ENCODE measurements around the gene HES5.

HES5 gene

DNA sequence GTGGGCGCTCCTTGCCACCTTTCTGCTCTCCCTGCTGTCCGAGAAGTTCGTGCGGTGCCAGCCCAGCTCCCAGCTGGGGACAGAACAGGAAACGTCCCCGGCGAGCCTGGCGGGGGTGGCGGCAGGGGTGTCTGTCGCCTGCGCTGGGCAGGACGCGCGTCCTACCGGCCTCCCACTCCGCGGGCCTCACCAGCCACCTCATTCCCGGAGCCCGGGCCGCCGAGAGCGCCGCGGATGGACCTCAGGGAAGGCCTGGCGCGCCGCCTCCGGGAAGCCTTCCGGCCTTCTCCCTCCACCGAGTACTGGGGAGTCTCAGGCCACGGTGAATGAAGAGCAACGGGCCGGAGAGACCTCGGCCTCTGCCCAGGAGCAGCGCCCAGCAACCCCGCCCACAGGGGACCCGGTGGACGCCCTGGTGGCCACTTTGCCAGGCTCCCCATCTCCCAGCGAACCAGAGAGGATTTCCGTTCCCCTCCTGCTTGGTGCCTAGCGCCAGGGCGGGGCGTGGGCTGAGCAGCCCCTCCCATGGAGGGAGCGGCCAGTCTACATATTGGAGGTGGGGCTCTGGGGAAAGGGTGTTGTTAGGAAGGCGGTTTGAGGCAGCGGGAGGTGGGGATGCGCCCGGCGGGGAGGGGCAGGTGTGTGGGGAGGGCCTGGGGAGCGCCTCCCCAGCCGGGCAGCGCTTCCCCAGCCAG lies 16.6 kb upstream of the HES5 start:
- DNase-seq: peak; percentile 60

DNA sequence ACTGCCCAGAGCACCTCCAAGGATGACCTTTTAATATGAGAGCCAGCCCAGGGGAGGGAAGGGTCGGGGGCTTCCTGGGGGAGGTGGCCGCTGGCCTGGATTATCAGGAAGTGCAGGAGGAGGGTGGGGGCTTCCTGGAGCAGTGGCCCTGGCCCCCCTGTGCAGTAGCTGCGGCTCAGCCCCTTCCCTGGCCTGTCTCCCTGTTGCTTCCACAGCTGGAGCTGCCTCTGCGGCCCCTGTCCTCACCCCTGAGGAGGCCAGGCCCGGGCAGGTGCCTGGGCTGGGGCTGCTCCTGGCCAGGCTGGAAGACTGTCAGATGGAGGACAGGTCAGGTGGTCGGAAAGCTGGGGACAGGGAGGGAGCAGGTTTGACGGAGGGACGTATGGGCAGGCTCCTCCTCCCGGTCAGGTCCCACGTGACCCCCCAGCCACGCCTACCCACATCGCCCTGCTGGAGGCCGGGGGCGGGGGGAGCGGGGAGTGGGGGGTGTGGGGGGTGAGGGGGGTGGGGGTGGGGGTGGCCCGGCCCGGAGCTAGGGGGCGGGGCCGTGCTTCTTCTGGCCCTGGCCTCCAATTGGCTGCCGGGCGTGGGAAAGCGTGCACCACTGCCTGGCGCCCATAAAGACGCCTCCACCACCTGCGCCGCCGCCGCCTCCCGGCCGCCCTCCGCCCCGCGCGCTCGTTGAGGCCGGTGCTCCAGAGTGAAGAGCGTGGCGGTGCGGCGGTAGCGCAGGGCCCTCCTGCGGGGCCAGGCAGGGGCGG lies 15.9 kb upstream of the HES5 start:
- DNase-seq: peak; percentile 76

GRCh38 chr1:2544875-2545640 lies 15.0 kb upstream of the HES5 start:
- DNase-seq: no peak

- DNase-seq: no peak
Measured at GRCh38 chr1:2544093-2544874, 14.2 kb upstream of the HES5 start.

- peak; percentile 28 for DNase-seq
Measured at GRCh38 chr1:2543543-2544092, 13.6 kb upstream of the HES5 start.

GRCh38 chr1:2542246-2542915 lies 12.3 kb upstream of the HES5 start:
- DNase-seq: no peak

DNA sequence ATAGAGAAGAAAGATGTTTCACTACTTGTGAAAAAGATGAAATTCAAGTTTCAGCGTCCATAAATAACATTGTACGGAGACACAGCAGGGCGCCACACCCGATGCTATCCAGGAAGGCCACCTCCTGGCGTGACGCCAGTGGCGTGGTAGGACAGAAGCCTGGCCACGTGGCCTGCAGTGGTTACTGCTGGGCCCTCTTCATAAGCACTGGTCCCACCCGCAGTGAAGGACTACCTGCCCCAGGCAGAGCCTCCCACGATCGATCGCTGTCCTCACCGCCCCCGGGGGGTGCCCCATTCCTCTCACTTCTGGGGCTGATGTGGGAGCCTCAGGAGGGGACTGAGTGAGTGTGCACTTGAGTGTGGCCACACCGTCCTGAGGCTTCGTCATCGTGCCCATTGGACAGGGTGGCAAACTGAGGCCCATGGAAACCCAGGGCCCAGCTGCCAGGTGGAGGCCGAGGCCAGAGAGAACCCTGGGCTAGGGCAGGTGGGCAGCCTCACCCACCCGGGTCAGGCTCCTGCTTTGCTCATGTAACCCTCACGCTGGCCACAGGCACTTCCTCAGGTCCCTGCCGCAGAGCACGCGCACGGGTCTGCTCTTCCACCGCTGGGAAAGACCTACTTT lies 11.7 kb upstream of the HES5 start:
- DNase-seq: no peak

GRCh38 chr1:2540816-2541492 lies 10.9 kb upstream of the HES5 start:
- DNase-seq: no peak

DNA sequence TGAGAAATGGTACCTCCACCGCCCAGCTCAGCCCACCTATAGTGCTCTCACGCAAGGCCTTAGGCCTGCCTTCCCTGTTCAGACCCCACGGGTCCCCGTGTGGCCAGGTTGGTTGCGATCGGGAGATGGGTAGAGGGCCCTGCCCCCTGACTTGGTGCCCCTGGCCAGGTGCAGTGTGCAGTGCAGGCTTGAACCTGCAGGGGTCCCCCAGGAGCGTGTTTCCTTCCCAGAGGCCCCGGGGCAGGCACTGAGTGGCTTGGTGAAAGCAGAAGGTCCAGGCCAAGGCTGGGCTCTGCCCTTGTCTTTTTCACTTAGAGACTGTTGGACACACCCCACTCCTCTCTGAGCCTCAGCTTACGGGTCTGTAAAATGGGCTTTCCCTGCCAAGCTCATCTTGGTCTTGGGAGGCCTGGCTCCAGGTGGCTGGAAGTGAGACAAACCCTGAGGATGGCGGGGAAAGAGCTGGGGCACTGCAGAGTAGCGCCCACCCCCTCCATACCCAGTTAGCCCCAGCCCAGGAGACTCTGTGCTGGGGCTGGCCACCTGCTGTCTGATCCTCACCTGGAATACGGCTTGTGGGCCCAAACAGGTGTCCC lies 9.3 kb upstream of the HES5 start:
- no peak for DNase-seq

DNA sequence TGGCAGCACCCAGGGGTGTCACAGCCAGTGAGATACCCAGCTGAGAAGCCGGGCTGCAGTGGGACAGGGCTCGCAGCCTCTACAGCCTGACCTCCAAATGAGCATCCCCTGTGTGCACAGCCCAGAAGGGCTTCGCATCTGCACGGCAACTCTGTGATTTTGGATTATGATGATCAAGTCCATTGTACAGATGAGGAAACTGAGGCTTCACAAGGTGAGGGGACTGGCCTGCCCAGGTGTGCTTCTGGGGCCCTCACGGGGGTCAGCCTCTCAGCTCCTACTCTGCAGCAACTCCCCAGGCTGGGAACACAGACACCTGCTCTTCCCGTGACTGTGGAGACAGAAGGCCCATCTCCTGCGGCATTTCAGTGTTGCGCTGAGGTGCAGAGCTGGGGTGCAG lies 8.8 kb upstream of the HES5 start:
- no peak for DNase-seq

- no peak for DNase-seq
Measured at GRCh38 chr1:2538376-2538775, 8.3 kb upstream of the HES5 start.

DNA sequence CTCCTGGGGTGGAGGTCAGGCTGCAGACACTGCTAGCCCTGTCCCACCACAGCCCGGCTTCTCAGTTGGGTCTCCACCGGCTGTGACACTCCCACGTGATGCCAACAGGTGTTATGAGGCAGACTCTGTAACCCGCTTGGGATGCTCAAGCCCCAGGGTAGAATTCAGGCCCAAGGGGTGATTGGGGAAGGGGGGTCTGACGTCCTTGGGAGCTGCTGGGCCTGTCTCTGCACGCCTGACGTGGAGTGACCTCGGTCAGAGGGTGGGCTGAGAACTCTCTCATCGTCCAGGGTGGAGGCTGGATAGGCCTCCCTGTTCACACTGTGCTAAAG lies 7.7 kb upstream of the HES5 start:
- DNase-seq: no peak

DNA sequence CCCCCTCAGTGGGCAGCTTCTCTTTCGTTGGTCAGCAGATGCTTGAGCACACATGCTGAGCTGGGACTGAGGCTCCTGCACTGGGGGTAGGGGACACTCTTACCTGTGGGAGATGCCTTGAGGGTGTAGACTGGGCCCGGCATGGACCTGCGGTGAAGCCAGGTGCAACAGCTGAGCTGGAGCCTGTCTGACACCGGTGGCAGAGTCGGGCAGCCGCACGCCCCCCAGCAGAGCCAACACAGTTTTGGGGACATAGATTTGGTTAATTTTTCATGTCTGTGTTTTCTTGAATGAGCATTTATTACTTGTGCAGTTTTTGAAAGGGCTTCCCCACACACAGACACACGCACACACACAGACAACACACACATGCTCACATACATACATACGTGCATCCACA lies 5.9 kb upstream of the HES5 start:
- no peak for DNase-seq

- no peak for DNase-seq
Measured at GRCh38 chr1:2535455-2535854, 5.4 kb upstream of the HES5 start.

GRCh38 chr1:2534687-2535441 lies 4.8 kb upstream of the HES5 start:
- DNase-seq: no peak

DNA sequence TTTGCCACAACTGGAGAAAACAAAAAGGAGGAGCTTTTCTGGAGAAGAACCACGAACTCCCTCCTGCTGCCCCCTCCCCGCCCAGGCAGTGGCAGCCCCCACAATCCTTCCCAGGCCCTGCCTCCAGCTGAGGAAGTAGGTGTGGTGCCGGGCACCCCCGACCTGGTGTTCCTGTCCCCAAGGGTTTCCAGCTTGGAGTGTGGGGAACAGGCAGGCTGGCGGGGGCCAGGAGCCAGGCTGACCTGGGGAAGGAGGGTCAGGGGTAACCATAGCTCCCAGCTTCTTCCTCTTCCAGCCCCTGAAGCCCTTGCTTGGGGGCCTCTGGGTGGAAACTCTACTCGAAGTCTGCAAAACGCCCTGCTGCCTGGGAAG lies 4.2 kb upstream of the HES5 start:
- DNase-seq: no peak

- no peak for DNase-seq
Measured at GRCh38 chr1:2533365-2533764, 3.3 kb upstream of the HES5 start.

DNA sequence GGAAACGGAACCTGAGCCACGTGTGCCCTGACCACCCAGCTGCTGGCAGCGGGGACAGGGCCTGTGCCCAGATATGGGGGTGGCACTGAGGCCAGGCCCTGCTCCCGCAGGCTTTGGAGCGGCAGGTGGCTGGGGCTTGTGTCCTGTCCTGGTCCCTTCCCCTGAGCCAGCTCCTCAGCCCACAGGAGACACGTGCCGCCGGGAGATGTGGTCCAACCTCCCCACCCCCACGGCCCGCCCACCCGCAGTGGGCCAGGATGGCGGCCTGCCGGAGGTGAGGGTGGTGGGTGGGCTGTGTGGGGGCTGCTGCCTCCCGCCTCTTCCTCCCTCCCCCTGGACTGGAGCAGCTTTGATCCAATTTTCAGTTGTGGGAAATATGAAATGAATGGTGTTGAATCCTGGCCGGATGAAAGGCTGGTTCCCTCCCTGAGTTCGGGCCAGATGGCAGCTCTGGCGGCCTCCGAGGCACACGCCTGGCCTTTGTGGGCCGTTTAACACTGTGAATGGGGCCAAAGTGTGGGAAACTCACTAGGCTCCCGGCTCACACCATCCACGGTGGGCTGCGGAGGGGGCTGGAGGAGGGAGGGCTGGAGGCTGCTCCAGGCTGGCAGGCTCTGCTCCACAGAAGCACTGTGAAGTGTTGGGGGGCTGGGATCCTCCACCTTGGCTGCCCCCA lies 2.6 kb upstream of the HES5 start:
- DNase-seq: no peak

Data from GF-D8 (cell line).